Stimulated activated CD4-positive, alpha-beta T cell treated with anti-CD3 and anti-CD28 coated beads, Interleukin-1b, Interleukin-23, amount 100 ng/mL, for 24 hours (primary cell): ENCODE data around the gene RAB3A.

Experiments
- DNase-seq, 4 experiments: peaks; one replicate each; pipeline ENCODE4 v3.0.0-alpha.2; 2020; ENCODE audit warnings: low read depth in 4 of 4, low spot score in 1 of 4

RAB3A gene

GRCh38 chr19:18202397-18202777 lies 1.5 kb downstream of the RAB3A start:
- DNase-seq, result no peak

- DNase-seq, result no peak
These were observed 5.5 kb downstream of the RAB3A start for GRCh38 chr19:18198374-18198773.

GRCh38 chr19:18197941-18198340 lies 5.9 kb downstream of the RAB3A start:
- DNase-seq, result no peak

- no peak for DNase-seq
These were observed 6.5 kb downstream of the RAB3A start for GRCh38 chr19:18197306-18197705.

GRCh38 chr19:18196511-18196845 lies 7.4 kb downstream of the RAB3A start:
- DNase-seq, result no peak

GRCh38 chr19:18194554-18195238 lies 9.1 kb downstream of the RAB3A start:
- DNase-seq, result no peak

GRCh38 chr19:18194181-18194530 lies 9.7 kb downstream of the RAB3A start:
- no peak for DNase-seq

GRCh38 chr19:18193388-18194180 lies 10.3 kb downstream of the RAB3A start:
- DNase-seq, result no peak

GRCh38 chr19:18192673-18193387 lies 11.0 kb downstream of the RAB3A start, which contains the start of gene MPV17L2:
MPV17L2 (plus strand) TSS chr19:18193218; CDS start chr19:18193282, 64 bp downstream.
- DNase-seq, result peak; percentile 85 to 98 (median 96)

- DNase-seq, result no peak
These were observed 12.2 kb downstream of the RAB3A start for GRCh38 chr19:18191640-18192062.

- DNase-seq, result no peak
These were observed 13.6 kb downstream of the RAB3A start for GRCh38 chr19:18190278-18190677.

- DNase-seq, result no peak
These were observed 18.3 kb downstream of the RAB3A start for GRCh38 chr19:18185538-18185937.

GRCh38 chr19:18183529-18183928 lies 20.3 kb downstream of the RAB3A start:
- no peak for DNase-seq

- DNase-seq, result no peak
These were observed 23.9 kb downstream of the RAB3A start for GRCh38 chr19:18179957-18180356.

- no peak for DNase-seq
These were observed 27.2 kb downstream of the RAB3A start for GRCh38 chr19:18176367-18177310.

GRCh38 chr19:18174983-18175382 lies 28.9 kb downstream of the RAB3A start:
- DNase-seq, result no peak

- DNase-seq, result peak in 1 of 4 experiments; percentile 63
These were observed 30.1 kb downstream of the RAB3A start, which contains the start of gene IFI30 for GRCh38 chr19:18173572-18174288. IFI30 (plus strand) TSS chr19:18173813; CDS start chr19:18173842, 29 bp downstream.

GRCh38 chr19:18173054-18173571 lies 30.7 kb downstream of the RAB3A start:
- DNase-seq, result no peak

- no peak for DNase-seq
These were observed 31.4 kb downstream of the RAB3A start for GRCh38 chr19:18172331-18173053.
